Measurements from ENCODE around the gene TSACC. TPM values are rescaled to one million over a fixed set of nuclear protein-coding genes. Genes with fewer than 3 reads are reported as not detected.

The TSACC gene
- total and polyA plus RNA-seq, 12 donors = 0.70 to 4.2 (median 0.90) TPM; not detected in 3

GRCh38 chr1:156360534-156360933, 22.2 kb downstream of the TSACC start:
- Histone ChIP-seq H3K27ac (no peak overlapping the region), H3K36me3 (replicated peaks in 1 of 2) (no peaks in the 10 kb centered on the region), H3K9me3 (replicated peaks in 1 of 3) (no peaks in the 10 kb centered on the region), H3K4me3 (no peak overlapping the region), H3K27me3 (peaks cover 10% of the 10 kb centered on the region), H3K4me1 (replicated peaks in 1 of 2) (no peaks in the 10 kb centered on the region)
- 88 to 94% (median 89%) methylated on average over 11 of the region's 11 CpGs for WGBS, 4 donors
- DNase-seq = no peak
- TF ChIP-seq, protein P1, sequence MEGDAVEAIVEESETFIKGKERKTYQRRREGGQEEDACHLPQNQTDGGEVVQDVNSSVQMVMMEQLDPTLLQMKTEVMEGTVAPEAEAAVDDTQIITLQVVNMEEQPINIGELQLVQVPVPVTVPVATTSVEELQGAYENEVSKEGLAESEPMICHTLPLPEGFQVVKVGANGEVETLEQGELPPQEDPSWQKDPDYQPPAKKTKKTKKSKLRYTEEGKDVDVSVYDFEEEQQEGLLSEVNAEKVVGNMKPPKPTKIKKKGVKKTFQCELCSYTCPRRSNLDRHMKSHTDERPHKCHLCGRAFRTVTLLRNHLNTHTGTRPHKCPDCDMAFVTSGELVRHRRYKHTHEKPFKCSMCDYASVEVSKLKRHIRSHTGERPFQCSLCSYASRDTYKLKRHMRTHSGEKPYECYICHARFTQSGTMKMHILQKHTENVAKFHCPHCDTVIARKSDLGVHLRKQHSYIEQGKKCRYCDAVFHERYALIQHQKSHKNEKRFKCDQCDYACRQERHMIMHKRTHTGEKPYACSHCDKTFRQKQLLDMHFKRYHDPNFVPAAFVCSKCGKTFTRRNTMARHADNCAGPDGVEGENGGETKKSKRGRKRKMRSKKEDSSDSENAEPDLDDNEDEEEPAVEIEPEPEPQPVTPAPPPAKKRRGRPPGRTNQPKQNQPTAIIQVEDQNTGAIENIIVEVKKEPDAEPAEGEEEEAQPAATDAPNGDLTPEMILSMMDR (IDR thresholded peaks at IDR 0.05) = no peak
- TF ChIP-seq POLR2A (IDR thresholded peaks at IDR 0.05) = no peak
- intact Hi-C loops (cut with DNase I) = no loop called here

DNA sequence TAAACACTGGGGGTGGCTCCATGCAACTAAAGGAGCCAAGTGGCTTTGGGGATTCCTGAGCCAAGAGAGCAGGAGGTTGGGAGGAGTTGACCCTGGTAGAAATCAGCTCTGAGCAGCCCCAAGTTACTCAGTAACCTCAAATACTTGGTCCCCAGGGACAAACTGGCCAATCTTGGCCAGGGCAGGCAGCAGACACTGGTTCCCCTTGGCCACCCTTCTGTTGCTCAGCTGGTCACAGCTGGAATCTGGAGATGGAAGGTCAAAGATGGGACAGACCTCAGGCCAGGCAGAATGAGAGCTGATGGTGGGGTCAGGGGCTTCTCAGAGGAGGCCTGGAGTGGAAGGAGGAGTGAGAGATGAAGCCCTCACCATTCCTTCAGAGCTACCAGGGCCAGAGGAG, 27.4 kb downstream of the TSACC start:
- H3K36me3 ChIP-seq (replicated peaks in 1 of 2) = no peaks in the 10 kb centered on the region
- no peak for TF ChIP-seq POLR2A (IDR thresholded peaks at IDR 0.05)
- TF ChIP-seq, protein P1 (IDR thresholded peaks at IDR 0.05) = no peak
- intact Hi-C loops (cut with DNase I) = no loop called here
- H3K27ac ChIP-seq = no peak overlapping the region
- peaks cover 4 to 14% of the 10 kb centered on the region in 2 donors for H3K4me1 ChIP-seq (replicated peaks in 1 of 2)
- no peak for DNase-seq
- H3K4me3 ChIP-seq = no peak overlapping the region
- H3K27me3 ChIP-seq = no peaks in the 10 kb centered on the region
- no peaks in the 10 kb centered on the region for H3K9me3 ChIP-seq (replicated peaks in 1 of 3)

- WGBS, 4 donors = 86 to 94% (median 91%) methylated on average over 4 to 5 of the region's 5 CpGs
Observed at GRCh38 chr1:156366378-156367166, 28.2 kb downstream of the TSACC start.

DNA sequence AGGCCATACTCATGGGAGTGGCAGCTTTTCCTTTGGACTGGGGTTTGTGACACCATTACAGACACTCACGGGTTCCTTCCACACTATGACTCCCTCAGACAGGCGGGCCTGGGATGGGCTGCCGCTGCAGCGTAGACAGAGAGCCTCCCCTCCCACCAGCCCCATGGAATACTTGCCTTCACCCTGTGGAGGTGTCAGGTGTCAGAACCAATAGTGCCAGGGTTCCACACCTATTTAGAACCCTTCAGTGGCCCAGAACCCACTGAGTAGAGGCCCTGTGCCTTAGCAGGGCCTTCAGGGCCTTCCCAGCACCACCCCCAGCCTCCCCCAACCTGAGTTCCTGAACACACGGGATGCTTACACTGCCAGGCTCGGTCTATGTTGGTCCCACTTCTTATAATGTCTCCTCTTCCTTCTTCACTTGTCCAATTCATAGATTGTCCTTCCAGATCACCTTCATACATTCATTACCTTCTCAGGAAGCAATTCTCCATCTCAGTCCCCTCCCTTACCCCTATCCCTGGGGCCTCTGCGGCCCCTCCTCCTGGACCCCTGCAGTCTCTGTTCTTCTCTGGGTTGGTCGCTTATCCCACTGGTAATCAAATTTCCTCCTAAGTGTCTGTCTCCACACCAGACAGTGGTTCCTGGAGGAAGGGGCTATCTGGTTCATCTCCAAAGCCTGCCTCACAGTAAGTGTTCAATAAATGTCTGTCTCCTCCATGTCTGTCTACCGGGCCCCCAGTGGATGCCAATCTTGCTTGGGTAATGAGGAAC, 29.2 kb downstream of the TSACC start:
- H3K9me3 ChIP-seq (replicated peaks in 1 of 3) = no peaks in the 10 kb centered on the region
- H3K4me3 ChIP-seq = no peak overlapping the region
- 85 to 89% (median 88%) methylated on average over 6 to 9 of the region's 9 CpGs for WGBS, 4 donors
- intact Hi-C loops (cut with DNase I) = no loop called here
- TF ChIP-seq, protein P1 (IDR thresholded peaks at IDR 0.05) = no peak
- no peak for TF ChIP-seq POLR2A (IDR thresholded peaks at IDR 0.05)
- no peak for DNase-seq
- H3K27me3 ChIP-seq = no peaks in the 10 kb centered on the region
- no peaks in the 10 kb centered on the region for H3K36me3 ChIP-seq (replicated peaks in 1 of 2)
- H3K27ac ChIP-seq = no peak overlapping the region
- H3K4me1 ChIP-seq (replicated peaks in 1 of 2) = peaks cover 4 to 14% of the 10 kb centered on the region in 2 donors

More at GRCh38 chr1:156366378-156367166, 28.2 kb downstream of the TSACC start:
- Histone ChIP-seq H3K4me3 (no peak overlapping the region), H3K36me3 (replicated peaks in 1 of 2) (no peaks in the 10 kb centered on the region), H3K4me1 (replicated peaks in 1 of 2) (peaks cover 4 to 14% of the 10 kb centered on the region in 2 donors), H3K9me3 (replicated peaks in 1 of 3) (no peaks in the 10 kb centered on the region), H3K27me3 (no peaks in the 10 kb centered on the region), H3K27ac (no peak overlapping the region)
- TF ChIP-seq, protein P1 (IDR thresholded peaks at IDR 0.05) = no peak
- intact Hi-C loops (cut with DNase I) = no loop called here
- no peak for DNase-seq
